Tibial nerve (tissue), 4 donors: ENCODE results near the gene AHSG.

Experiments used
- CTCF ChIP-seq, 5 experiments: fragments of 200-600 bp in 3 of 5; fragments of 450-650 bp in 2 of 5; sonication (generic) in 3 of 5; IDR thresholded peaks; one replicate each; pipeline ENCODE4 v1.5.1; 2016 to 2019; ENCODE audit warnings: antibody characterized with exemption in 5 of 5, mild to moderate bottlenecking in 3 of 5, moderate library complexity in 2 of 5
- EP300 ChIP-seq, 2 donors: sonication (generic); formaldehyde crosslinking; IDR thresholded peaks; one replicate each; pipeline ENCODE4 v1.6.1; 2017; ENCODE audit warnings: antibody characterized with exemption in 2 of 2, mild to moderate bottlenecking in 1 of 2
- POLR2A ChIP-seq, 2 donors: fragments of 450-650 bp; IDR thresholded peaks; one replicate each; pipeline ENCODE4 v1.6.1; 2017; ENCODE audit warnings: antibody characterized with exemption in 2 of 2, mild to moderate bottlenecking in 2 of 2, moderate library complexity in 2 of 2

DNA sequence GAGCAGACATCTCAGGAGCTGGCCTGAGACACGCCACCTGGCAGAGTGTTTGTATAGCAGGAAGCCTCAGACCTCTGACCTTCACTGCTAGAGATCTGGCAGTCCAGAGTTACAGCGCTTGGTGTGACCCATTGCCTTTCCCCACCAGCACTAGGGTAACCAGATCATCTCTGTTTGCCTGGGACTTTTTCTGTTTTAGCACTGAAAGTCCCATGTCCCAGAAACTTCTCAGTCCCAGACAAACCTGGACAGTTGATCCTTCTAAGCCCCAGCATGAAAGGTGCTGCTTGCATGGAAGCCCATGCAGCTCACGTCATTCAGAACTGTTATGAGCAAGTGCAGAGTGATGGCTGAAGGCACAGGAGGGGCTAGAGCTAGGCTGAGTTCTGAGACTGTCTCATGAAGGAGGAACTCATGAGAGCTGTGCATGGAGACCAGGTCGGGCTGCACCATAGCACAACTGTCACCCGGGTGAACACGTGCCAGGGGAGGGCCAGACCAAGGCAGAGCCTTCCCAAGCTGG lies 18.2 kb upstream of the AHSG start:
- TF ChIP-seq POLR2A (IDR thresholded peaks at IDR 0.05) (no peak), CTCF (IDR thresholded peaks at IDR 0.05) (no peak), EP300 (IDR thresholded peaks at IDR 0.05) (no peak)
